Lower lobe of right lung (tissue), 2 donors: ENCODE data around the gene CDC16. TPM values are rescaled to one million over a fixed set of nuclear protein-coding genes. Genes with fewer than 3 reads are reported as not detected.
A peak's percentile ranks its signal among the peaks of the same experiment; 100 is the strongest.

Experiments used
- ATAC-seq, 2 donors: fragments of 200-7000 bp; cut with Tn5 transposase; one replicate each; pipeline ENCODE4 v1.9.1; 2020 to 2022; ENCODE audit warnings: mild to moderate bottlenecking in 2 of 2, moderate library complexity in 2 of 2
- DNase-seq: peaks from one replicate; pipeline ENCODE4 v3.0.0-alpha.2; 2020
- H3K27ac ChIP-seq: fragments of 200-600 bp; one replicate; pipeline ENCODE4 v1.8.0; 2022
- H3K27me3 ChIP-seq: fragments of 200-600 bp; one replicate; pipeline ENCODE4 v1.8.0; 2022; ENCODE audit warnings: low read depth
- H3K36me3 ChIP-seq: fragments of 200-600 bp; one replicate; pipeline ENCODE4 v1.8.0; 2022; ENCODE audit warnings: mild to moderate bottlenecking
- H3K4me1 ChIP-seq: fragments of 200-600 bp; one replicate; pipeline ENCODE4 v1.8.0; 2022
- H3K4me3 ChIP-seq: fragments of 200-600 bp; one replicate; pipeline ENCODE4 v1.8.0; 2022; ENCODE audit warnings: mild to moderate bottlenecking
- H3K9me3 ChIP-seq: fragments of 200-600 bp; one replicate; pipeline ENCODE4 v1.8.0; 2022
- CTCF ChIP-seq: fragments of 200-600 bp; IDR thresholded peaks from one replicate; pipeline ENCODE4 v1.8.0; 2022; ENCODE audit warnings: antibody characterized with exemption, mild to moderate bottlenecking
- intact Hi-C: fragments of 100-400 bp; cut with DNase I; formaldehyde crosslinking; loops from one replicate; pipeline ENCODE4 v1.11.0; 2022
- total RNA-seq: library from RNA; stranded (reverse); fragmentation: NEBNext Ultra II Directional; extraction: Animal tissue kit (Norgen Biotek cat#: 25700); gene quantifications from one replicate; pipeline ENCODE4 v1.2.1, GENCODE V29; 2021
- donor health status: DM: no; HTN: yes; CAD: no; lungs with severe emphysema.

Gene CDC16
- total RNA-seq, 1 donor from 2014 or later = 66.5 TPM

DNA sequence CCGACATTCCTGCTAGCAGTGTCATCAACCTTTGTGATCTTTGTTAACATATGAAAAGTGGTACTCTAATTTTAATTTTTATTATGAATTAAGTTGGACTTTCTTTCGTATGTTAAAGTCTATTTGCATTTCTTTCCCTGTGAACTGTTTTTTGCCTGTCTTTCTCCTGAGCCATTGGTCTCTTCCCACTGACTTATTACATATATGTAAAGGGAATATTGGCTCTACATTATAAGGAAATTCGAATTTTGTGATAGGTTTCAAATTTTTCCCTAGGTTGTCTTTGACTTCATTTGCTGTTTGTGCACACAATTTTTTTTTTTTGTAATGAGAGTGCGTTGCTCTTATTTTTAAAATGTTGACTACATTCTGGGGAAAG is 442 bp upstream of the CDC16 start:
- no peak for DNase-seq
- Histone ChIP-seq H3K27me3 (no peaks in the 10 kb centered on the region), H3K4me3 (peak overlapping the region; percentile 99), H3K4me1 (peaks cover 18% of the 10 kb centered on the region), H3K27ac (peak overlapping the region; percentile 91), H3K36me3 (peaks cover 28% of the 10 kb centered on the region), H3K9me3 (no peaks in the 10 kb centered on the region)
- TF ChIP-seq CTCF = no peak
- intact Hi-C loops = no loop called here
- no peak for ATAC-seq

DNA sequence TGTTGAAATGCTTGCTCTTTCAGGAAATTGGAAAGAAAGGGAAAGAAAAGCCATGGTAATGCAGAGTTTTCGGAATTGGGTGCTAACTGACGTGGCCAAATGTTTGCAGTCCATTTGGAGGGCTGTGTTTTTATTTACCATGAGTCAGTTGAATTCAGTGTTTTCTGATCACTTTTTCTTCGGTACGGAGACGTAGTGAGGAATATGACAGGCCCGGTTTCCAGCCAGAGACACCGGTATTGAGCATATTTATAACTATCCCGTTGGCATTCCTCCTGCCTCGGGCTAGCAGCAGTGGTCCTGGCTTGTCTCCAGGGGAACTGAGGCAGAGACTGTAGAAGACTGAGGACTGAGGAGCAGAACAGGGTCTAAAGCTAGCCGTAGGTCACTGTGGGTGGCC is 1.0 kb downstream of the CDC16 start:
- peak overlapping the region; percentile 99 for H3K4me3 ChIP-seq
- ATAC-seq (peak in 1 of 2 donors; percentile 3), DNase-seq (no peak)
- intact Hi-C loops = no loop called here
- no peak for TF ChIP-seq CTCF
- peaks cover 15% of the 10 kb centered on the region for H3K4me1 ChIP-seq
- H3K27ac ChIP-seq = no peak overlapping the region
- peaks cover 42% of the 10 kb centered on the region for H3K36me3 ChIP-seq
- H3K9me3 ChIP-seq = no peaks in the 10 kb centered on the region
- no peaks in the 10 kb centered on the region for H3K27me3 ChIP-seq

GRCh38 chr13:114236227-114236626 is 1.5 kb downstream of the CDC16 start:
- Histone ChIP-seq H3K27me3 (no peaks in the 10 kb centered on the region), H3K4me3 (peak overlapping the region; percentile 99), H3K27ac (no peak overlapping the region), H3K9me3 (no peaks in the 10 kb centered on the region), H3K36me3 (peaks cover 47% of the 10 kb centered on the region), H3K4me1 (peaks cover 15% of the 10 kb centered on the region)
- no peak for ATAC-seq
- no peak for DNase-seq
- intact Hi-C loops = no loop called here
- TF ChIP-seq CTCF = no peak

GRCh38 chr13:114237415-114238112 is 2.9 kb downstream of the CDC16 start:
- H3K27ac ChIP-seq = no peak overlapping the region
- TF ChIP-seq CTCF = no peak
- intact Hi-C loops = no loop called here
- no peaks in the 10 kb centered on the region for H3K9me3 ChIP-seq
- DNase-seq = no peak
- H3K36me3 ChIP-seq = peaks cover 61% of the 10 kb centered on the region
- ATAC-seq = no peak
- H3K4me3 ChIP-seq = no peak overlapping the region
- peaks cover 15% of the 10 kb centered on the region for H3K4me1 ChIP-seq
- no peaks in the 10 kb centered on the region for H3K27me3 ChIP-seq

- peaks cover 100% of the 10 kb centered on the region for H3K36me3 ChIP-seq
- TF ChIP-seq CTCF = no peak
- H3K27me3 ChIP-seq = no peaks in the 10 kb centered on the region
- no peaks in the 10 kb centered on the region for H3K9me3 ChIP-seq
- H3K4me3 ChIP-seq = no peak overlapping the region
- no peak overlapping the region for H3K27ac ChIP-seq
- no peak for ATAC-seq
- H3K4me1 ChIP-seq = no peaks in the 10 kb centered on the region
- DNase-seq = no peak
- intact Hi-C loops = no loop called here
Observed at GRCh38 chr13:114241918-114242317, 7.2 kb downstream of the CDC16 start.
